DND-41 (cell line): Measurements from ENCODE around the gene CNOT2.

ENCODE experiments used
- ATAC-seq: fragments of 200-7000 bp; cut with Tn5 transposase; 3 replicates; pipeline ENCODE4 v1.9.1; 2021; ENCODE audit warnings: low read depth; ENCODE audit not compliant: insufficient read depth
- DNase-seq: peaks from one replicate; pipeline ENCODE4 v3.0.0-alpha.2; 2020
- H2AFZ ChIP-seq: 2 replicates; pipeline ENCODE4 v1.6.0; 2012; ENCODE audit warnings: low read depth, low read length
- H3K27ac ChIP-seq: 2 replicates; pipeline ENCODE4 v1.5.1; 2012; ENCODE audit warnings: low read length, inconsistent platforms
- H3K27me3 ChIP-seq: fragments of 200-600 bp; sonication (generic); 2 replicates; pipeline ENCODE4 v1.6.0; 2012; ENCODE audit warnings: low read length, mild to moderate bottlenecking, inconsistent platforms; ENCODE audit not compliant: insufficient read depth, poor library complexity
- H3K36me3 ChIP-seq: 2 replicates; pipeline ENCODE4 v1.5.1; 2012; ENCODE audit warnings: low read length, inconsistent platforms; ENCODE audit not compliant: insufficient read depth
- H3K4me1 ChIP-seq: 2 replicates; pipeline ENCODE4 v1.5.1; 2012; ENCODE audit warnings: mild to moderate bottlenecking, low read length; ENCODE audit not compliant: insufficient read depth
- H3K4me2 ChIP-seq: 2 replicates; pipeline ENCODE4 v1.6.0; 2012; ENCODE audit warnings: mild to moderate bottlenecking, moderate library complexity, low read length, inconsistent platforms; ENCODE audit not compliant: insufficient read depth
- H3K4me3 ChIP-seq, 2 experiments: fragments of 200-600 bp in 1 of 2; shearing (Covaris generic) in 1 of 2; 2 replicates each; pipeline ENCODE4 v1.5.1; 2012 to 2016; ENCODE audit warnings: inconsistent platforms in 2 of 2, low read length in 2 of 2, mild to moderate bottlenecking in 2 of 2, low read depth in 1 of 2, moderate library complexity in 1 of 2
- H3K79me2 ChIP-seq: 2 replicates; pipeline ENCODE4 v1.6.0; 2012; ENCODE audit warnings: low read length, inconsistent platforms; ENCODE audit not compliant: insufficient read depth
- H3K9ac ChIP-seq: 2 replicates; pipeline ENCODE4 v1.6.0; 2012; ENCODE audit warnings: low read depth, mild to moderate bottlenecking, inconsistent platforms, low read length, moderate library complexity
- H3K9me3 ChIP-seq: 2 replicates; pipeline ENCODE4 v1.5.1; 2012; ENCODE audit warnings: low read length, moderate library complexity, mild to moderate bottlenecking, inconsistent platforms; ENCODE audit not compliant: insufficient read depth, severe bottlenecking
- H4K20me1 ChIP-seq: 2 replicates; pipeline ENCODE4 v1.6.0; 2012; ENCODE audit warnings: low read length; ENCODE audit not compliant: insufficient read depth
- CTCF ChIP-seq: IDR thresholded peaks from 2 replicates; pipeline ENCODE4 v1.5.1; 2012; ENCODE audit warnings: borderline replicate concordance, low read length, moderate library complexity, mild to moderate bottlenecking; ENCODE audit not compliant: poor library complexity, severe bottlenecking; ENCODE audit errors: extremely low read depth
- EZH2 ChIP-seq: IDR thresholded peaks from 3 replicates; pipeline ENCODE4 v1.6.1; 2012; ENCODE audit warnings: borderline replicate concordance, low read depth, mild to moderate bottlenecking, moderate library complexity, low read length, inconsistent platforms; ENCODE audit not compliant: severe bottlenecking

Gene CNOT2

GRCh38 chr12:70398862-70399261 is 155.6 kb downstream of the CNOT2 start:
- H3K4me3 ChIP-seq, result no peak overlapping the region
- H3K9ac ChIP-seq, result no peak overlapping the region
- H3K27me3 ChIP-seq, result no peaks in the 10 kb centered on the region
- no peaks in the 10 kb centered on the region for H3K4me1 ChIP-seq
- H3K9me3 ChIP-seq, result no peaks in the 10 kb centered on the region
- no peaks in the 10 kb centered on the region for H3K79me2 ChIP-seq
- H3K27ac ChIP-seq, result no peak overlapping the region
- H4K20me1 ChIP-seq, result no peaks in the 10 kb centered on the region
- no peak for DNase-seq
- ATAC-seq, result no peak
- no peaks in the 10 kb centered on the region for H3K36me3 ChIP-seq
- H2AFZ ChIP-seq, result no peak overlapping the region
- no peak overlapping the region for H3K4me2 ChIP-seq
- TF ChIP-seq EZH2 (no peak), CTCF (no peak)

DNA sequence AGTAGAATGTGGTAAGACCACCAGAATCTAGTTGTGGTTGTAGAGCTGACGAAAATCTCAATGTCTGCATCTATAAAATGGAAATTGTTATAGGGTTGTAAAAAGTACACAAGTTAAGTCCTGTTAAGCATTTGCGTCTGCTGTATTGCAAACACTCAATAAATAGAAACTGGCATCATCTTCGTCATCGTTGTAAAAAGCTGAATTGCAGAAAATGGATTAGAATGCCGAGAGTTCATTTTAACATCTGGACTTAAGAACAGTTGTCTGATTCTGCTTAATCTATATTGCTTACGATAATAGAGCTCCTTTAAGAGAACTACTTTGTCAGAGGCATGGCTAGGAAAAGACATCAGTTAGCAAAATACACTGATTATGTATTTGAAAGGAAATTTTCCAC is 156.1 kb downstream of the CNOT2 start:
- Histone ChIP-seq H3K4me1 (no peaks in the 10 kb centered on the region), H2AFZ (no peak overlapping the region), H3K27me3 (no peaks in the 10 kb centered on the region), H3K4me2 (no peak overlapping the region), H3K9me3 (no peaks in the 10 kb centered on the region), H3K27ac (no peak overlapping the region), H3K9ac (no peak overlapping the region), H3K79me2 (no peaks in the 10 kb centered on the region), H3K36me3 (no peaks in the 10 kb centered on the region), H3K4me3 (no peak overlapping the region), H4K20me1 (no peaks in the 10 kb centered on the region)
- no peak for TF ChIP-seq CTCF
- no peak for TF ChIP-seq EZH2
- ATAC-seq (no peak), DNase-seq (no peak)

GRCh38 chr12:70400124-70400523 is 156.9 kb downstream of the CNOT2 start:
- Histone ChIP-seq H3K9ac (no peak overlapping the region), H4K20me1 (no peaks in the 10 kb centered on the region), H3K4me3 (no peak overlapping the region), H3K4me1 (no peaks in the 10 kb centered on the region), H3K27me3 (no peaks in the 10 kb centered on the region), H2AFZ (no peak overlapping the region), H3K9me3 (no peaks in the 10 kb centered on the region), H3K79me2 (no peaks in the 10 kb centered on the region), H3K27ac (no peak overlapping the region), H3K4me2 (no peak overlapping the region), H3K36me3 (no peaks in the 10 kb centered on the region)
- ATAC-seq (no peak), DNase-seq (no peak)
- TF ChIP-seq EZH2 (no peak), CTCF (no peak)

- Histone ChIP-seq H3K4me3 (no peak overlapping the region), H3K27me3 (no peaks in the 10 kb centered on the region), H3K4me1 (no peaks in the 10 kb centered on the region), H3K27ac (no peak overlapping the region), H3K79me2 (no peaks in the 10 kb centered on the region), H3K36me3 (no peaks in the 10 kb centered on the region), H3K9me3 (no peaks in the 10 kb centered on the region), H3K9ac (no peak overlapping the region), H4K20me1 (no peaks in the 10 kb centered on the region), H3K4me2 (no peak overlapping the region), H2AFZ (no peak overlapping the region)
- DNase-seq, result no peak
- TF ChIP-seq EZH2, result no peak
- TF ChIP-seq CTCF, result no peak
- ATAC-seq, result no peak
These were observed 159.4 kb downstream of the CNOT2 start for GRCh38 chr12:70402597-70402996.
